GM21360 (cell line): Measurements from ENCODE around the gene RABEP2.
"Not testable (repeated sequence)": the region's sequence is repeated elsewhere in the genome, so short reads cannot be mapped to it uniquely, and the experiment has no call there.

Experiments
- ATAC-seq: cut with Tn5 transposase; IDR thresholded peaks from one replicate; pipeline ENCODE4 v1.9.1; 2021; ENCODE audit warnings: mild to moderate bottlenecking, moderate library complexity; ENCODE audit not compliant: unreplicated experiment

The RABEP2 gene

DNA sequence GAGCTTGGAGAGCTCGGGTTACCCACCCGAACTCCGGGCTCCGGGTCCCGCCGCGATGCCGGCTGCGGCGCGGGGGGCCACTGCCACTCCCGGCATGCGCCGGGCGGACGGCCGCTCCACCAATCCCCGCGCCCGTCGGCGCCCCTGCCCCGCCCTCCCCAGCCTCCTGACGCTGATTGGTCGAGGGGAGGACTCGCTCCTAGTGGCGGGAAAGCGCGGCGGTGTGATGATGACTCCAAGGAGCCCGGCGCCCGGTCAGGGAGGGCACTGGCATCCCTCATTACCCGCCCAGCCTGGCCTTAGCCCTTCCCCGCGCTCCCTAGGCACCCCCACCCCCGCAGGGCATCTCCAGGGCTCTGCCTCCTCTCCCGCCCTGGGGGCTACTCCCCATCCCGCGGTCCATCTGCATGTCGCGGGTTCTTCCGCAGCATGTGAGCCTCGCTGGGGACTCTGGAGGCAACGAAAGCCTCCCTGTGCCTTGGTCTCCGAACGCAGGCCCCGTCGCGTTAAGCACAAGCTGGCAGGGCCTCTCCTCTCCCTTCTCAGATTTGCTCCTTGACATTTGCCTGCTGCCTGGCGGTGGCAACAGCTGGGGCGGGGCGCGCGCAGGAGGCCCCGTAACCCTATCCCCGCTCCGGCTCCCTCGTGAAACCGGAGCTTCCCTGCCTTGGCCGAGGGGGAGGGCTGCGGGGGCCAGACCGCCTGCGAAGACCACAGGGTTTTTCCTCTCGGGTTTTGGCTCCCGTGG is 45.0 kb downstream of the RABEP2 start:
- ATAC-seq, result peak; percentile 73

- ATAC-seq, result peak; percentile 3
These were observed 45.7 kb downstream of the RABEP2 start for GRCh38 chr16:28879261-28879840.

- ATAC-seq, result no peak
These were observed 46.7 kb downstream of the RABEP2 start, which contains the start of gene ATP2A1 for GRCh38 chr16:28878083-28878926. Gene ATP2A1, plus strand, starts transcription at chr16:28878488. Its CDS starts 184 bp downstream, at chr16:28878672.

- no peak for ATAC-seq
These were observed 47.4 kb downstream of the RABEP2 start for GRCh38 chr16:28877655-28878000.

DNA sequence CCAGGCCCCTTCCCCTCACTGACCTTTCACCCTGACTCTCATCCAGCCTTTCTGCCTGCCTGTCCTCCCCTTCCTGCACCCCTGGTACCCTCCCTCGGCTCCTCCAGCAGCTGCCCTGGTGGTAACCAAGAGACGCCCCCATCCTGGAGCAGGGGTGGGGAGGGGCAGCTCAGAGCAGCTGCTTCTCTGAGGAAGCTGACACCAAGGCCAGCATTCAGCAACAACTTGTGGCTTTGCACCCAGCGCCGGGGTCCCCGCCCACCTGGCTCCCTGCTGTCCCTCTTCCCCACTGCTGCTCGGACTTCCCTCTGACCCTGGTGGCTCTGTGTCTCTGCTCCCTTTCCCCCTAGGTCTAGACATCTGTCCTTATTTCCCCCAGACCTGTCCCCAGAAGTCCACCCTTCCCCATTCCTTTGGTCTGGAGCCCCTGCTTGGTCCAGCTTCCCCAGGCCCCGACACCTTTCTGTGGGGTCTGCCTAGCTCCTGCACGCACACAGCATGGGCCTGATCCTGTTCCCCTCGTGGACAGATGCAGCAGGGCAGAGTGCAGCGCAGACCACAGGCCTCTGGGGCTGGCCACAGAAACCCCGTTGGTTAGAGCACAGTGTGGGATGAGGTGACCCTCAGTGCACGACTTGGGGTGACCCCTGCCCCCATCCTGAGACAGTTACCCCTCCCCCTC is 47.9 kb downstream of the RABEP2 start:
- no peak for ATAC-seq

- ATAC-seq, result no peak
These were observed 48.9 kb downstream of the RABEP2 start for GRCh38 chr16:28876019-28876659.

- no peak for ATAC-seq
These were observed 49.7 kb downstream of the RABEP2 start for GRCh38 chr16:28875134-28876018.

DNA sequence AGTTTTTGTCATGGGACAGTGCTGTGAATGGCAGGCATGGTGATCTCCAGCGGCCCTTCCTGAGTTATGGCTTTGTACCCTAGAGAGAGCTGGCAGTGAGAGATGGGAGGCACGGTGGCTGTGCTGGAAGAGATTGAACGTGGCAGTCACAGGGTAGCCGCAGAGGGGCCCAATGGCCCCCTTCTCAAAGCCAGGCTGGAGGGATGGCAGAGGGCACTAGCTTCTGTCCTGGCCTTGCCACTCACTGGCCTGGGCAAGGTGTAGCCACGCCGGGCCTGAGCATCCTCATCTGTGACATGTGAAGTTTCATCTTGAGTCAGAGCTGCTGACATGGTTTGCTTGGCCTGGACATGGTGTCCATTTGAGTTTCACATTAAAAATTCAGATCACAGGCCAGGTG is 50.6 kb downstream of the RABEP2 start:
- ATAC-seq, result no peak

DNA sequence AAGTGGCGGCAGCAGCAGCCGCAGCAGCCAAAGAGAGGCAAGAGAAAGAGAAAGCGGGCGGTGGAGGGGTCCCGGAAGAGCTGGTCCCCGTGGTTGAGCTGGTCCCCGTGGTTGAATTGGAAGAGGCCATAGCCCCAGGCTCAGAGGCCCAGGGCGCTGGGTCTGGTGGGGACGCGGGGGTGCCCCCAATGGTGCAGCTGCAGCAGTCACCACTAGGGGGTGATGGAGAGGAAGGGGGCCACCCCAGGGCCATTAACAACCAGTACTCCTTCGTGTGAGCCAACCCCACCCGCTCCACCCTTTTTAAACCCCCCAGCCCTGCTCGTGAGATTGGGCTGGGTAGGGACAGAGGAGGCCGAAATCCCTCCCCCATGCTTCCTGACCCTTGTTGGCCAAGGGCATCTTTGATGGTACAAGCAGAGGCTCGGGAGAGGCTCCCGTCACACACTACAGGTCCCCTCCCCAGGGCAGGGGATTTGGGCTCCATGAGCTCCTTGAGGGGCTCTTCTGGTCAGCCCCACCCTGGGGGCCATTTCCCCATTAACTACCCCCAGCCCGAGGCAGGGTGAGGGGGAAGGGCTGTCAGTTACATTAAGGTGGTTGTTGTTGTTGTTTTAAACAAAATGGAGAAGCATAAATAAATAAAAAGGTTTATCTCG is 51.4 kb downstream of the RABEP2 start:
- no peak for ATAC-seq

GRCh38 chr16:28872952-28873351 is 52.1 kb downstream of the RABEP2 start:
- no peak for ATAC-seq

- no peak for ATAC-seq
These were observed 55.8 kb downstream of the RABEP2 start for GRCh38 chr16:28869201-28869600.

GRCh38 chr16:28867646-28868045 is 57.4 kb downstream of the RABEP2 start:
- not testable (repeated sequence) for ATAC-seq

DNA sequence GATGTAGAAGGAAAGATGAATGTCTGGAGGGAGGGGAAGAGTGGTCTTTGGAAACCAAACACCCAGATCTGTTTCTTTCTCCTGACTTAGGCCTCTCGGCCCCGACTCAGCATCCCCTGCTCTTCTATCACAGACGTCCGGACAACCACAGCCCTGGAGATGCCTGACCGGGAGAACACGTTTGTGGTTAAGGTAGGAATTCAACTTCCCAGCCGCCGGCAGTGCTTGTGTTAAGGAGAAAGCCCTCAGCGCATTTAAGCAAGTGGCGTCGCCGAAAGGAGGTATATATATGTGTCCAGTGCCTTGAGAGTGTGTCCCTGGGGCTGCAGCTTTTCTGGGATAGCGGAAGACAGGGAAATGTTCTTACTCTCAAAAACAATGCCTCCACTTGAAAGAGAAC is 57.8 kb downstream of the RABEP2 start:
- no peak for ATAC-seq

DNA sequence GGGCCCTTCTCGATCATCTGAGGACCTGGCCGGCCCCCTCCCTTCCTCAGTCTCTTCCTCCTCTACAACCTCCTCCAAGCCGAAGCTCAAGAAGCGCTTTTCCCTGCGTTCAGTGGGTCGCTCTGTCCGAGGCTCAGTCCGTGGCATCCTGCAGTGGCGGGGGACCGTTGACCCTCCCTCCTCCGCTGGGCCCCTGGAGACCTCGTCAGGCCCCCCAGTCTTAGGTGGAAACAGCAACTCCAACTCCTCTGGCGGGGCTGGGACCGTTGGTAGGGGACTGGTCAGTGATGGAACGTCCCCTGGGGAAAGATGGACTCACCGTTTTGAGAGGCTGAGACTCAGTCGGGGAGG is 58.6 kb downstream of the RABEP2 start:
- no peak for ATAC-seq

GRCh38 chr16:28865722-28866453 is 59.1 kb downstream of the RABEP2 start:
- ATAC-seq, result no peak

DNA sequence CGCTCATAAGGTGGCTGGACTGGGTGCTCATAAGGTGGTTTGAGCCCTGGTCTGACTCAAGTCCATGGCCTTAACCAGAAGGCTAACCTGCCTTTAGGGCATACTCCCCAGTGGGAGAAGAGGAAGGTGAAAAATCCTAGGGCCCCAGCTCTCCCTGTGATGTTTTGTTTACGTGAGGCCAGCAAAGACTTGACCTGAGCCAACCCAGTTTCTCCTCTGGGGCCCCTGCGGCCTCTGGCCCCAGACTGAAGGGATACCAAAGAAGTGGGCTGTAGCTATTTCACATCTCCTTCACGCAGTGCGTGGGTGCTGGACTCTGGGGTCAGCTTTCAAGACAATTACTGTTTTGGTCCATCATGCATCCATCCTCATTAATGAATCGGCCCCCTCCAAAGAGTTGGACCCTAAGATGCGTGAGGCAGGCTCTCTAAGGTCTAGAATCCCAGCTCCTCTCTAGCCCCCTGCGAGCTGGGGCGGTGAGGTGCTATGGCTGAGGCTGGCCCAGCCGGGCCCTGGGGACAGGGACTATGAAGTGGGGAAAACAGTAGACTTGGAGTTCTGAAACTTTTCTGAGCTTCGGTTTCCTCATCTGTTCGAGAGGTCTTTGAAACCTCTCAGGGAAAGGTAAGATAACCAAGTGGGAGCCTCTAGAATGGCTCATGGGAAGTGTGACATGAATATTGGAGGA is 59.9 kb downstream of the RABEP2 start:
- ATAC-seq, result no peak

- no peak for ATAC-seq
These were observed 60.9 kb downstream of the RABEP2 start for GRCh38 chr16:28863929-28864793.
